ENCODE measurements around the gene GAR1.
"Not testable (repeated sequence)": the region's sequence is repeated elsewhere in the genome, so short reads cannot be mapped to it uniquely, and the experiment has no call there.

GRCh38 chr4:109859426-109860300 lies 44.1 kb downstream of the GAR1 start:
- not testable (repeated sequence) for TF ChIP-seq EP300, CTCF, POLR2AphosphoS5 (IDR thresholded peaks at IDR 0.05)

All from gastroesophageal sphincter (tissue), 3 donors.